Left lung (tissue), 10 donors: Measurements from ENCODE around the gene C1orf198. TPM values are rescaled to one million over a fixed set of nuclear protein-coding genes. Genes with fewer than 3 reads are reported as not detected.

Source experiments
- ATAC-seq: fragments of 200-7000 bp; cut with Tn5 transposase; one replicate; pipeline ENCODE4 v1.9.1; 2020; ENCODE audit warnings: moderate library complexity
- DNase-seq, 4 donors: peaks; one replicate each; pipeline ENCODE4 v3.0.0-alpha.2; 2013 to 2020
- H3K27ac ChIP-seq, 2 donors: fragments of 200-600 bp; sonication (generic) in 1 of 2; one replicate each; pipeline versions ENCODE4 v1.5.0 to v1.8.0; 2020 to 2021
- H3K27me3 ChIP-seq, 2 donors: fragments of 200-600 bp; sonication (generic) in 1 of 2; one replicate each; pipeline versions ENCODE4 v1.5.0 to v1.8.0; 2020 to 2021
- H3K36me3 ChIP-seq, 2 donors: fragments of 200-600 bp; sonication (generic) in 1 of 2; one replicate each; pipeline versions ENCODE4 v1.5.0 to v1.8.0; 2020 to 2021
- H3K4me1 ChIP-seq, 2 donors: fragments of 200-600 bp; one replicate each; pipeline ENCODE4 v1.8.0; 2021
- H3K4me3 ChIP-seq, 2 donors: fragments of 200-600 bp; sonication (generic) in 1 of 2; one replicate each; pipeline versions ENCODE4 v1.5.0 to v1.8.0; 2020 to 2021; ENCODE audit warnings: mild to moderate bottlenecking in 1 of 2
- H3K9me3 ChIP-seq, 2 donors: fragments of 200-600 bp; sonication (generic) in 1 of 2; one replicate each; pipeline versions ENCODE4 v1.5.0 to v1.8.0; 2020 to 2021
- intact Hi-C, 2 donors: fragments of 100-400 bp; cut with DNase I; formaldehyde crosslinking; loops; one replicate each; pipeline versions ENCODE4 v1.11.2 to v1.14.2; 2022
- polyA plus RNA-seq, 6 donors: library from polyadenylated mRNA; unstranded; fragments of 120-200 nt; gene quantifications; one replicate each; pipeline ENCODE4 v1.2.1, GENCODE V29; 2013; ENCODE audit not compliant: insufficient read length in 6 of 6
- total RNA-seq, 2 donors: library from RNA; stranded (reverse); fragmentation: NEBNext Ultra II Directional; extraction: Animal tissue kit (Norgen Biotek cat#: 25700); gene quantifications; one replicate each; pipeline ENCODE4 v1.2.1, GENCODE V29; 2021
- TF ChIP-seq, protein P1 (sequence below), 2 donors: fragments of 200-600 bp; sonication (generic) in 1 of 2; IDR thresholded peaks; one replicate each; pipeline versions ENCODE4 v1.5.0 to v1.8.0; 2021; ENCODE audit warnings: antibody characterized with exemption in 2 of 2
- donor health status: DM: no; HTN: yes; CAD: no.
- donor health status: DM: no; HTN: no; CAD: no.

The C1orf198 gene
- total and polyA plus RNA-seq, 8 donors: 36.2 to 116 (median 78.3) TPM

DNA sequence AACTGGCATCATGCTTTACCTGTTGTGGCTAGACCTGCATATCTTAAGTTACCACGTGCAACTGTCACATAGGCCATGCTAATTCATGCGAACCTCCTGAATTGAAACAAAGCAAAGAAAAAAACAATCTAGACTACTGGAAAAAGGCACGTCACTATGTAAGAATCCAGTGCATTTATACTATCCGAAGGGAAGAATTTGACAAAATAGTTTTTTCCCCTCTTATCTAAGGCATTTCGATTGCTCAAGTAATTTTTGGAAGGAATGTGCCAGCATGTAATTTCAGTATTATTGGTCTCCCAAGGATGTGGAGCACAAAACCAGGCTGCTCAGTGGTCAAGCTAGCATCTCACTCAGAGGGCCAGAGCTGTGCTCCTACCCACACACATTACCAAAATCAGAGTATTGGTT is 31.5 kb upstream of the C1orf198 start:
- peak overlapping the region in 1 of 2 donors; percentile 63 for H3K27ac ChIP-seq
- ATAC-seq: peak; percentile 17

DNA sequence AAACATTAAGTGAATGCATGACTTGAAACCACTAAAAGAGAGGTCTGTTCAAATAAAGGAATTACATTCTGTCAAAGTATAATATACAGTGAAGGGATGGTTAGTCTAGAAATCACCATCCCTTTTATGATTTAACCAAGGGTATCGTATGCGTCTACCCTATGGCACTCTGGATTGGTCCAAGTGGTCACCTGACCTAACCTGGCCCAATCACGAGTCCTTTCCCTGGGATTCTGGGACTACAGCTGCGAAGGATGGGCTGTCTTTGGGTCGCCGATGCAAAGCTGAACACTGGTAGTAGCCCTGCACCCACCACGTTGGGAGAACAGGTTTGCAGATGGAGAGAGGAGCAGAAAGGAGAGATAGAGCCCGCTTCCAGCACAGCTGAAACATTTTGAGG is 30.4 kb upstream of the C1orf198 start:
- ATAC-seq (no peak), DNase-seq (no peak)
- Histone ChIP-seq H3K27me3 (no peaks in the 10 kb centered on the region), H3K4me1 (peaks cover 0 to 4% of the 10 kb centered on the region in 2 donors), H3K27ac (no peak overlapping the region), H3K4me3 (no peak overlapping the region), H3K9me3 (no peaks in the 10 kb centered on the region), H3K36me3 (no peaks in the 10 kb centered on the region)
- TF ChIP-seq, protein P1, sequence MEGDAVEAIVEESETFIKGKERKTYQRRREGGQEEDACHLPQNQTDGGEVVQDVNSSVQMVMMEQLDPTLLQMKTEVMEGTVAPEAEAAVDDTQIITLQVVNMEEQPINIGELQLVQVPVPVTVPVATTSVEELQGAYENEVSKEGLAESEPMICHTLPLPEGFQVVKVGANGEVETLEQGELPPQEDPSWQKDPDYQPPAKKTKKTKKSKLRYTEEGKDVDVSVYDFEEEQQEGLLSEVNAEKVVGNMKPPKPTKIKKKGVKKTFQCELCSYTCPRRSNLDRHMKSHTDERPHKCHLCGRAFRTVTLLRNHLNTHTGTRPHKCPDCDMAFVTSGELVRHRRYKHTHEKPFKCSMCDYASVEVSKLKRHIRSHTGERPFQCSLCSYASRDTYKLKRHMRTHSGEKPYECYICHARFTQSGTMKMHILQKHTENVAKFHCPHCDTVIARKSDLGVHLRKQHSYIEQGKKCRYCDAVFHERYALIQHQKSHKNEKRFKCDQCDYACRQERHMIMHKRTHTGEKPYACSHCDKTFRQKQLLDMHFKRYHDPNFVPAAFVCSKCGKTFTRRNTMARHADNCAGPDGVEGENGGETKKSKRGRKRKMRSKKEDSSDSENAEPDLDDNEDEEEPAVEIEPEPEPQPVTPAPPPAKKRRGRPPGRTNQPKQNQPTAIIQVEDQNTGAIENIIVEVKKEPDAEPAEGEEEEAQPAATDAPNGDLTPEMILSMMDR (IDR thresholded peaks at IDR 0.05): no peak
- intact Hi-C loops: no loop called here

More for the DNA sequence above, 31.5 kb upstream of the C1orf198 start:
- Histone ChIP-seq H3K9me3 (no peaks in the 10 kb centered on the region), H3K4me1 (peaks cover 0 to 4% of the 10 kb centered on the region in 2 donors), H3K36me3 (peaks cover 0 to under 1% of the 10 kb centered on the region in 2 donors), H3K27me3 (no peaks in the 10 kb centered on the region), H3K4me3 (no peak overlapping the region)
- TF ChIP-seq, protein P1 (IDR thresholded peaks at IDR 0.05): no peak
- peak in 2 of 4 donors; percentile 47 to 49 for DNase-seq
- intact Hi-C loops: no loop called here

DNA sequence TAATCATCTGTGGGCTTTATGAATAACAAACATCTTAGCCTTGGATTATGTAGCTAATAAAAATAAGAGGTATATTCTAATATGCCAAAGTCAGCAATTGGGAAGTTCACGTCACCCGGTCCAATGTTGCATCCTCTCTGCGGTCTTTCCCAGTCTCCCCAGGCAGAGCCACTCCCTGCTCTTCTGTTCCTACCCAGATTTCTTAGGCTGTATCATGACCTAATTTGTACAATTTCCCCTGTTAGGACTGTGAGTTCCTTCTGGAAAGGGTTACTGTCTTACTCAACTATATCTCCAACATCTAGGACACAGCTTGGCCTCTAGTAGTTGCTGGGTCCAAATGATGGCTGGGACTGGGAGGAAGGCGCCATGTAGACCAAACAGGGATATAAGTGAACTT is 29.8 kb upstream of the C1orf198 start:
- DNase-seq (no peak), ATAC-seq (no peak)
- Histone ChIP-seq H3K4me3 (no peak overlapping the region), H3K9me3 (no peaks in the 10 kb centered on the region), H3K27ac (no peak overlapping the region), H3K27me3 (no peaks in the 10 kb centered on the region), H3K4me1 (peaks cover 0 to 4% of the 10 kb centered on the region in 2 donors), H3K36me3 (no peaks in the 10 kb centered on the region)
- intact Hi-C loops: no loop called here
- TF ChIP-seq, protein P1 (IDR thresholded peaks at IDR 0.05): no peak

DNA sequence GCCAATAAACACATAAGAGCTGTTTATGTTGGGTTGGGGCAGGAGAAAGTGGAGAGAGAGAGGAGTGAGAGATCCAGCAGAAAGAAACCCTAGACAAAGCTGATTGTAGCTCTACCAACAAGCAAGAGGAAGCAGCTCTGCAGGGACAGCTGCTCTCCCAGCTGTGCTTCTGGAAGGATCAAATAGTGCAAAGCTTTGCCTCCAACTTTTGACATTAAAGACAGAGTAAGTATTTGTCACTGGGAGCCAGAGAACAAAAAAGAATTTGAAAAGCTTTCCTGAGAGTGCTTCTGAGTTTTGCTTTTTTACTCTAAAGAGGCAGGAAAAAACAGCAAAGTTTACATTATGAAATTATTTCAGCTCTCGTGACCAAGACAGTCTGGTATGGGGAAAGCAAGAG is 28.5 kb upstream of the C1orf198 start:
- intact Hi-C loops: no loop called here
- ATAC-seq (peak; percentile 13), DNase-seq (peak in 2 of 4 donors; percentile 56 to 75)
- Histone ChIP-seq H3K4me3 (no peak overlapping the region), H3K36me3 (no peaks in the 10 kb centered on the region), H3K27me3 (no peaks in the 10 kb centered on the region), H3K4me1 (peaks cover 0 to 4% of the 10 kb centered on the region in 2 donors), H3K27ac (peak overlapping the region; percentile 39 to 49), H3K9me3 (no peaks in the 10 kb centered on the region)
- TF ChIP-seq, protein P1 (IDR thresholded peaks at IDR 0.05): no peak

DNA sequence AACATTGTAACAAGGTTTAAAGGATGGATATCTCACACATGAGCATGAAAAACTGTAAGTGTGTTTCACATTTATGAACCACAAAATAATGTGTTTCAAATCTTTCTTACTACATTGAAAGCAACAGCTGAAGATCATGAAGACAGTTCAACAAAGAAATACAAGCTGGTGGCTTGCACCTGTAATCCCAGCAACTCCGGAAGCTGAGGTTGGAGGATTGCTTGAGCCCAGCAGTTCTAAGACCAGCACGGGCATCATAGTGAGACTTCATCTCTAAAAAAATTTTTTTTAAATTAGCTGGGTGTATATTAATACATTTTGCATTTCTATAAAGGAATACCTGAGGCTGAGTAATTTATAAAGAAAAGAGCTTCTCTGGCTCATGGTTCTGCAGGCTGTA is 27.1 kb upstream of the C1orf198 start:
- H3K4me1 ChIP-seq: peaks cover 0 to 4% of the 10 kb centered on the region in 2 donors
- DNase-seq: no peak
- intact Hi-C loops: no loop called here
- H3K36me3 ChIP-seq: no peaks in the 10 kb centered on the region
- TF ChIP-seq, protein P1 (IDR thresholded peaks at IDR 0.05): no peak
- H3K27me3 ChIP-seq: no peaks in the 10 kb centered on the region
- ATAC-seq: no peak
- no peak overlapping the region for H3K27ac ChIP-seq
- H3K9me3 ChIP-seq: no peaks in the 10 kb centered on the region
- H3K4me3 ChIP-seq: no peak overlapping the region
